Activated naive CD8-positive, alpha-beta T cell treated with anti-CD3 and anti-CD28 coated beads, Interleukin-2, amount 10 ng/mL, durations not matched to agents 7 days and 5 days (primary cell): ENCODE measurements around the gene PTPRN2. TPM values are rescaled to one million over a fixed set of nuclear protein-coding genes. Genes with fewer than 3 reads are reported as not detected.

ENCODE experiments used
- ATAC-seq: fragments of 150-1000 bp; cut with Tn5 transposase; one replicate; pipeline ENCODE4 v1.10.0; 2021; ENCODE audit warnings: low read depth, moderate library complexity
- POLR2A ChIA-PET: fragments of 350-600 bp; sonication (Branson Sonifier 250); formaldehyde crosslinking; loops from one replicate; lab custom pipeline; 2021; ENCODE audit warnings: antibody characterized with exemption; lab: Charles Lee
- DNase-seq: peaks from one replicate; pipeline ENCODE4 v3.0.0; 2021
- H3K27ac Mint-ChIP-seq: one replicate; pipeline ENCODE4 v1.8.0; 2022; ENCODE audit warnings: mild to moderate bottlenecking, mixed read lengths
- H3K27me3 Mint-ChIP-seq: one replicate; pipeline ENCODE4 v1.8.0; 2022; ENCODE audit warnings: mild to moderate bottlenecking, moderate library complexity, mixed read lengths
- H3K36me3 Mint-ChIP-seq: one replicate; pipeline ENCODE4 v1.8.0; 2021; ENCODE audit warnings: mild to moderate bottlenecking, mixed read lengths
- H3K4me1 Mint-ChIP-seq: one replicate; pipeline ENCODE4 v1.8.0; 2021; ENCODE audit warnings: mixed read lengths
- H3K4me3 Mint-ChIP-seq: one replicate; pipeline ENCODE4 v1.8.0; 2022; ENCODE audit warnings: mild to moderate bottlenecking, moderate library complexity, mixed read lengths
- H3K9me3 Mint-ChIP-seq: one replicate; pipeline ENCODE4 v1.8.0; 2021; ENCODE audit warnings: mixed read lengths
- total RNA-seq, 2 experiments: library from RNA; stranded (reverse); gene quantifications; one replicate each; pipeline ENCODE4 v1.2.3, GENCODE V29; 2021

PTPRN2 gene
- total RNA-seq, 2 experiments from 2014 or later, result 4.5 to 4.9 TPM

GRCh38 chr7:158579662-158580646 lies 7.7 kb downstream of the PTPRN2 start:
- Mint-ChIP-seq H3K27me3 (peaks cover 6% of the 10 kb centered on the region), H3K9me3 (peaks cover 8% of the 10 kb centered on the region), H3K27ac (no peak overlapping the region), H3K4me1 (no peaks in the 10 kb centered on the region), H3K36me3 (no peaks in the 10 kb centered on the region), H3K4me3 (no peak overlapping the region)
- POLR2A ChIA-PET, result no interaction called here
- ATAC-seq (no peak), DNase-seq (no peak)

- ATAC-seq, result no peak
- POLR2A ChIA-PET, result no interaction called here
- Mint-ChIP-seq H3K4me1 (no peaks in the 10 kb centered on the region), H3K9me3 (peaks cover 8% of the 10 kb centered on the region), H3K36me3 (no peaks in the 10 kb centered on the region), H3K27me3 (peaks cover 23% of the 10 kb centered on the region), H3K27ac (no peak overlapping the region), H3K4me3 (no peak overlapping the region)
- no peak for DNase-seq
Observed at GRCh38 chr7:158576050-158576762, 11.4 kb downstream of the PTPRN2 start.

DNA sequence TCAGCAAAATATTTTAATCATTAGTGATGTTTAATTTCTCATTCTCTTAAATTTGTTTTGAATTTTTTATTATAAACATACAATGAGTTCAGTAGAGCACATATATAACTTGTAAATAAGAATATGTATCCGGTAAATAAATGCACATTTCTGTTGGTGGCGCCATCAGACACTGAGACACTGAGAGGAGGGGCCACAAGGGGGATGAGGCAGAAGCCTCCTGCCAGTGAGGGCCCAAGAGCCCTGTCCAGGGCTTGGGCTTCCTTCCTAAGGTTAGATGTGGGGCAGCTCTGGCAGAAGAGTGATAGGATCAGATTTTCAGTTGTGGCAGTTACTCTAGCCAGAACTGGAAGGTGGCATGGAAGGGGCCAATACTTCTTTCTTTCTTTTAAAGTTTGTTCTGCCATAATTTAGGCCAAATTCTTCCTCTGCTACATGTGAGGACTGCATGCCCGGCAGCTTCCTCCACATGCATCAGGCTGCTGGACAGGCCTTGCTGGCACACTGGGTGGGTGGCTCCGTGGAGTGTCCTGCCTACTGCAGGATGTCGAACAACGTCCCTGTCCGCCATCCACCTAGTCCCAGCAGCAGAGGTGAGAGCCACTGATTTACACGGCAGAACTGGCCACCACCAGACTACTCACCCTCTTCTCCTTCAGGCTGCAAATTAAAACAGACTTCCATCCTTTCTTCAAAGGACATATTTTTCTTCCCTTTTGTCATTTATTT lies 13.2 kb downstream of the PTPRN2 start:
- Mint-ChIP-seq H3K9me3 (peaks cover 1% of the 10 kb centered on the region), H3K4me1 (no peaks in the 10 kb centered on the region), H3K27ac (no peak overlapping the region), H3K4me3 (no peak overlapping the region), H3K27me3 (peaks cover 26% of the 10 kb centered on the region), H3K36me3 (no peaks in the 10 kb centered on the region)
- ATAC-seq, result no peak
- POLR2A ChIA-PET, result no interaction called here
- no peak for DNase-seq

GRCh38 chr7:158573310-158573709 lies 14.3 kb downstream of the PTPRN2 start:
- Mint-ChIP-seq H3K27ac (no peak overlapping the region), H3K4me1 (no peaks in the 10 kb centered on the region), H3K4me3 (no peak overlapping the region), H3K36me3 (no peaks in the 10 kb centered on the region), H3K27me3 (peaks cover 34% of the 10 kb centered on the region), H3K9me3 (no peaks in the 10 kb centered on the region)
- POLR2A ChIA-PET, result no interaction called here
- DNase-seq (no peak), ATAC-seq (no peak)

DNA sequence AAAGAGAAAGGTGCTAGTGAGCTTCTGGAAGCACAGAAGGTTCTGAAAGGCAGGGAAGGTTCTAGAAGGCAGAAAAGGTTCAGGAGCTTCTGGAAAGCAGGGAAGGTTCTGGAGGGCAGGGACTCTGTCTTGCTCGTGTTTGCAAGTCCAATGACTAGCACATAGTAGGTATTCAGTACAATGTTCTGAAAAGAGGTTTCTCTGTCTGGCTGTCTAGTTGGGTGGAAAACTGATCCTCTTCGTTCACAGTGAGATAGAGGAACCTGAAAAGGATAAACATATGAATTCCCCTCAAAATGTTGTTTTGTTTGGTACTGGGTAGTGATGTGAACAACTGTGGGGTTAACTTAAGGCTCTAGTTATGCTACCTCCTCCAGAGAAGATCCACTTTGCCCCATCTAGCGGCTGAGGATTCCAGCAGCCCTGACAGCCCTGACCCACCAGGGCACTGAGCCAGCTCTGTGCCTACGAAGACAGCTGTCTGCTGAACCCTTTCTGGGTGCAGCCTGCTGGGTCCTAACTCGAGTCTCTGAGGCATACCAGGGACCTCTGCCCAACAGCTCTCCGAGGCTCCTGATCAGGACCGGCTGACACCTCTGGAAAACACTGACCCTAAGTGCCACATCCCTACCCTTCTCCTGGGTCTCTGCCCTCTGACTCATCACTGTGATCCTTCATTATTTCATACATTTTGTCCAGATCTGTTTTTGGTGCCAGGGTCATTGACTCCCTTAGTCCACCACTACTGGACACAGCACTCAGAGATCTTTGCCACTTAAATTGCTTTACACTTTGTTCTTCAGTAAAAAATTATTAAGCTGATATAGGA lies 15.4 kb downstream of the PTPRN2 start:
- Mint-ChIP-seq H3K4me3 (no peak overlapping the region), H3K27me3 (peaks cover 35% of the 10 kb centered on the region), H3K4me1 (no peaks in the 10 kb centered on the region), H3K36me3 (no peaks in the 10 kb centered on the region), H3K27ac (no peak overlapping the region), H3K9me3 (no peaks in the 10 kb centered on the region)
- ATAC-seq, result no peak
- DNase-seq, result no peak
- POLR2A ChIA-PET, result no interaction called here

DNA sequence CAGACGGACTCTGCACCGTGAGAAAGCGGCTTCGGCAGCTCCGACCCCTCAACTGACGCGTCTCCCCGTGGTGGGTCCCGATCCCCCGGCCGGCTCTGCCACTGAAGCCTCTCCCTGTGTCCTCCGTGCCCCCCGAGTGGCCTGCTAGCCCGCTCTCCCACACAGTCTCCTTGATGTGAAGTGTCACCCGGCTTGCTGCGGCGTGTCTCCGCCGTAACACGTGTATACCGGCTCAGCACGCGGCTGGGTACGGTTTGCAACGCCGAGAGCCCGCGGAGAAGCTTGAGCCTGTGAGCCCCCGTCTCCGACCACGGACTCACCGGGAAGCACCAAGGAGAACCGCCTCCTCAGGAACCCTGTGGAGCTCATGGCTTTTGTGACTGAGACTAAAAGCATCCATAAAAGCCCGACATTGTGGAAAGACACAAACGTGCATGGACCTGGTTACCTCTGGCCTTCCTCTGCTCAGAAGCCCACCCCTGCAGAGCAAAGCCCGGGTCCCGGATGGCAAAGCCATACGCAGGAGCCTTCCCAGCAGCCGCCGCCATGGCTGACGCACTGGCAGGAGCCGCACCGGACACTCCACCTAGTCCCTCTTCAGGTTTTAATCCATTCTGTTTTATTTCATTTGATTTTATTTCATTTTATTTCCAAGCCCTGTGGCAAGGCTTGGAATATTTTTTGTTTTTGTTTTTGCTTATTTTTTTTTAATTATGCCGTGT lies 17.0 kb downstream of the PTPRN2 start:
- DNase-seq (no peak), ATAC-seq (no peak)
- Mint-ChIP-seq H3K27ac (no peak overlapping the region), H3K36me3 (no peaks in the 10 kb centered on the region), H3K9me3 (no peaks in the 10 kb centered on the region), H3K4me3 (no peak overlapping the region), H3K27me3 (peaks cover 35% of the 10 kb centered on the region), H3K4me1 (no peaks in the 10 kb centered on the region)
- POLR2A ChIA-PET, result no interaction called here

DNA sequence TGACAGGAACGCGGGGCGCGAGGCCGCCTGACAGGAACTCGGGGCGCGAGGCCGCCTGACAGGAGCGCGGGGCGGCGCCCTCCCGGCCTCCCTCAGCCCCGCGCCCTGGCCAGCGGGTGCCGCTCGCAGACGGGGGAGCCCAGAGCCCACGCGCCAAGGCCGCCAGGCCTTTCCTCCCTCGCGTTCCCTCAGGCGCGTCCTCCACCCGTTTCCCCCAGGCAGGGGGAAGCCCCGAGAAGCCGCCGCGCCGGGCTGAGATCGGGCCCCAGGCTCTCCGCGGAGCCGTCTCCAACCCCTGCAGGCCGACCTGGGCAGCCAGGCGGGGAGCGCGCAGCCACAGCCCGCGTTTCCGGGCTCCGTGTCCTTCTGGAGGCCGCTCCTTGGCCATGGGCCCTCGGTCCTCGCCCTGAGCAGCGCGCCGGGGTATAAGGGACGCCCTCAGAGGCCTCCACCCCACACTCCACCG lies 17.7 kb downstream of the PTPRN2 start:
- peaks cover 35% of the 10 kb centered on the region for H3K27me3 Mint-ChIP-seq
- no peaks in the 10 kb centered on the region for H3K9me3 Mint-ChIP-seq
- DNase-seq, result no peak
- H3K4me1 Mint-ChIP-seq, result no peaks in the 10 kb centered on the region
- POLR2A ChIA-PET, result no interaction called here
- ATAC-seq, result no peak
- H3K4me3 Mint-ChIP-seq, result no peak overlapping the region
- H3K36me3 Mint-ChIP-seq, result no peaks in the 10 kb centered on the region
- no peak overlapping the region for H3K27ac Mint-ChIP-seq

GRCh38 chr7:158568974-158569857 lies 18.4 kb downstream of the PTPRN2 start:
- Mint-ChIP-seq H3K27ac (no peak overlapping the region), H3K4me1 (no peaks in the 10 kb centered on the region), H3K36me3 (no peaks in the 10 kb centered on the region), H3K27me3 (peaks cover 32% of the 10 kb centered on the region), H3K4me3 (no peak overlapping the region), H3K9me3 (no peaks in the 10 kb centered on the region)
- ATAC-seq (no peak), DNase-seq (no peak)
- POLR2A ChIA-PET, result no interaction called here

DNA sequence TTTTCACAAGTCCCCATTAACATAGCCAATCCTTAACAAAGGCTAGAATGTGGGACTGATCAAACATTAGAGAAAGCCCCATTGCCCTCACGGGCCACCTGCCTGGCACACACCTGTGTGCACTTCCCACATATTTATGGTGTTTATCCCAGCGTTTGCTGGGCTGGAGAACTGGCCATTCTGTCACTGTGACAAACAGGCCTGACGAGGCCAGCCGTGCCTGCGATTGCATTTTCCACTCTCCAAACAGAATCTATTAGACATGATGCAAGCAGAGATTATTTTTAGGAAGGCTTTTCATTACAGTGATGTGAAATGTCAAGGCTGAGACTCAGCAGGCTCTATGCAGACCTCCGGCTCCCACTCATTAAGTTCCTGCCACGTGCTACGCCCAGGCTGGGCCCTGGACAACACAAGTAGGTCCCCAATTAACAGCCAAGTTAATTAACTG lies 20.4 kb downstream of the PTPRN2 start:
- no peaks in the 10 kb centered on the region for H3K36me3 Mint-ChIP-seq
- H3K4me1 Mint-ChIP-seq, result no peaks in the 10 kb centered on the region
- no peak for DNase-seq
- H3K9me3 Mint-ChIP-seq, result no peaks in the 10 kb centered on the region
- H3K4me3 Mint-ChIP-seq, result no peak overlapping the region
- peaks cover 19% of the 10 kb centered on the region for H3K27me3 Mint-ChIP-seq
- no peak for ATAC-seq
- no peak overlapping the region for H3K27ac Mint-ChIP-seq
- POLR2A ChIA-PET, result no interaction called here

DNA sequence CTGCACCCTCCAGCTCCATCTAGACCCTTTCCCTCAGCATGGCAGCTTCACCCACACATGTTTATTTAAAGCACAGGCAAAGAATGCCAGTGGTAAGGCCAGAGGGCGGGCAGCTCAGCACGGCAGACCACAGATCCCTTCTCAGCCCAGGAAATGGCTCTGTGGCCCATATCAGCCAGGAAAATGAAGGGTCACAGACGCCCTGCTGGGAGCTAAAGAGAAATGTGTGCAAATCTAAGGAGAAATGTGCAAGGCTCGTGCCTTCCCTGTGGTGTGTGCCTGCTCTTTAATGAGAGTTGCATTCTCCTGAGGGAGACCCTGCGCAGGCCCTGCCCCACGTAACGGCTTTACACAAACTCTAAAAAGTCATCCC lies 23.0 kb downstream of the PTPRN2 start:
- no peak overlapping the region for H3K27ac Mint-ChIP-seq
- peaks cover 12% of the 10 kb centered on the region for H3K27me3 Mint-ChIP-seq
- no peak for ATAC-seq
- no peak overlapping the region for H3K4me3 Mint-ChIP-seq
- H3K4me1 Mint-ChIP-seq, result no peaks in the 10 kb centered on the region
- DNase-seq, result no peak
- POLR2A ChIA-PET, result no interaction called here
- H3K36me3 Mint-ChIP-seq, result no peaks in the 10 kb centered on the region
- H3K9me3 Mint-ChIP-seq, result no peaks in the 10 kb centered on the region

DNA sequence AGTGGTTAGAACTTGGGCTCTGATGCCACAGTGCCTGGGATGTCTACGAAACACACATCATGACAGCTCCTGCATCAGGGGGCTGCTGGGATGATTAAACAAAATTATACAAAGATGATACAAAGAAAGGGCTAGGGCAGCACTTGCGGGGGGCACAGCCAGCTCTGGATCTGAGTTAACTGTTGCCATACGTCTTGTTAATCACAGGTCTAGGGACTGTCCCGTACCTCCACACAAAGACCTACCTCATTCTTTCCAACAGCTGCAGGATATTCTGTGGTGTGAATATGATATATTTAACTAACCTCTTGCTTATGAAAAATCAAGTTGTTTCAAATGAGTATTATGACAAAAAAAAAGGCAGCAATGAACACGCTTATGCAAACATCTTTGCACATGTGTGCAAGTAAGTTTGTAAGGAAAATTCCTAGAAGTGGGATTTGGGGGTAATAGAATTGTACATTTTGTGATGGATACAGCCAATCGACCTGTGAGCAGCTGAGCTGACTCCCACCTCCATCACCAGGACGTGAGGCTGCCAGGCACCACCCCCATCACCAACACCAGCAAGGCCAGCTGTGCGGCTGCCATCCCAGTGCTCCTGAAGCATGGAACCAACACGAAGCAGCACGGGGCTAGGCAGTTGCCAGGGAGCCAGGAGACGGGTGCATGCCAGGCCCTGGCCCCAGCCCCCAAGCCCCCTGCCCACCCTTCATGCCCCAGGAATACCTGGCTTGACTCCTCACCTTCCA lies 23.5 kb downstream of the PTPRN2 start:
- no peak overlapping the region for H3K27ac Mint-ChIP-seq
- H3K27me3 Mint-ChIP-seq, result peaks cover 11% of the 10 kb centered on the region
- H3K4me3 Mint-ChIP-seq, result no peak overlapping the region
- DNase-seq (no peak), ATAC-seq (no peak)
- no peaks in the 10 kb centered on the region for H3K9me3 Mint-ChIP-seq
- no peaks in the 10 kb centered on the region for H3K36me3 Mint-ChIP-seq
- H3K4me1 Mint-ChIP-seq, result no peaks in the 10 kb centered on the region
- POLR2A ChIA-PET, result no interaction called here
